Measurements from ENCODE around the gene TPX2.
A peak's percentile ranks its signal among the peaks of the same experiment; 100 is the strongest.

DNA sequence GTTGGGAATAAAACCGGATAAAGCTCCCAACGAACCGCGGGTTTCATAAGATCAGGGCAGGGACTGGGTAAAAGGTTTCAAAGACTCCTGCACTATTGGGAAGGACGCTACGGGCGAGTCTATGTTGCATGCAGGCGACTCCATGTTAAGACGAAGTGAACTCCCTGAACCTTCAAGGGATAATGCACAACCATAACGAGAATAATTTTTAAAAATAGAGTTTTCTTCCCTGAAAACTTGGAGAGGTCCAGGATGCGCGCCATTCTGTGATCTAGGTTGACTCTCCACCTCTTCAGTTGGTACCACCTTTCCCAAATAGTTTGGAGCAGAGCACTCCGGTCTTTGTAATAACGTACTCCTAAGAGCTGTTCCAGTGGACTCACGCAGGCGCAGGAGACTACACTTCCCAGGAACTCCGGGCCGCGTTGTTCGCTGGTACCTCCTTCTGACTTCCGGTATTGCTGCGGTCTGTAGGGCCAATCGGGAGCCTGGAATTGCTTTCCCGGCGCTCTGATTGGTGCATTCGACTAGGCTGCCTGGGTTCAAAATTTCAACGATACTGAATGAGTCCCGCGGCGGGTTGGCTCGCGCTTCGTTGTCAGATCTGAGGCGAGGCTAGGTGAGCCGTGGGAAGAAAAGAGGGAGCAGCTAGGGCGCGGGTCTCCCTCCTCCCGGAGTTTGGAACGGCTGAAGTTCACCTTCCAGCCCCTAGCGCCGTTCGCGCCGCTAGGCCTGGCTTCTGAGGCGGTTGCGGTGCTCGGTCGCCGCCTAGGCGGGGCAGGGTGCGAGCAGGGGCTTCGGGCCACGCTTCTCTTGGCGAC is at the start of gene TPX2:
- TF ChIP-seq, protein P1, sequence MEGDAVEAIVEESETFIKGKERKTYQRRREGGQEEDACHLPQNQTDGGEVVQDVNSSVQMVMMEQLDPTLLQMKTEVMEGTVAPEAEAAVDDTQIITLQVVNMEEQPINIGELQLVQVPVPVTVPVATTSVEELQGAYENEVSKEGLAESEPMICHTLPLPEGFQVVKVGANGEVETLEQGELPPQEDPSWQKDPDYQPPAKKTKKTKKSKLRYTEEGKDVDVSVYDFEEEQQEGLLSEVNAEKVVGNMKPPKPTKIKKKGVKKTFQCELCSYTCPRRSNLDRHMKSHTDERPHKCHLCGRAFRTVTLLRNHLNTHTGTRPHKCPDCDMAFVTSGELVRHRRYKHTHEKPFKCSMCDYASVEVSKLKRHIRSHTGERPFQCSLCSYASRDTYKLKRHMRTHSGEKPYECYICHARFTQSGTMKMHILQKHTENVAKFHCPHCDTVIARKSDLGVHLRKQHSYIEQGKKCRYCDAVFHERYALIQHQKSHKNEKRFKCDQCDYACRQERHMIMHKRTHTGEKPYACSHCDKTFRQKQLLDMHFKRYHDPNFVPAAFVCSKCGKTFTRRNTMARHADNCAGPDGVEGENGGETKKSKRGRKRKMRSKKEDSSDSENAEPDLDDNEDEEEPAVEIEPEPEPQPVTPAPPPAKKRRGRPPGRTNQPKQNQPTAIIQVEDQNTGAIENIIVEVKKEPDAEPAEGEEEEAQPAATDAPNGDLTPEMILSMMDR (optimal IDR thresholded peaks at IDR 0.05 in 1 of 3, IDR thresholded peaks at IDR 0.05 in 1 of 3, conservative IDR thresholded peaks at IDR 0.05 in 1 of 3; ENCODE audit: extremely low read depth in 1 of 3, insufficient read depth in 2 of 3, low read length in 3 of 3): peak in 2 of 3 experiments; percentile 12 to 23
- no peak for TF ChIP-seq EZH2 (IDR thresholded peaks at IDR 0.05; ENCODE audit: low read length)

Data from keratinocyte (primary cell).